Measurements from ENCODE around the gene PDCD7. TPM values are rescaled to one million over a fixed set of nuclear protein-coding genes. Genes with fewer than 3 reads are reported as not detected.
A peak's percentile ranks its signal among the peaks of the same experiment; 100 is the strongest.

PDCD7 gene
- total and polyA plus RNA-seq, 2 of the 13 experiments (the other 11 are each of a cell fraction or from before 2014, with no cell fraction given), result 10.1 to 14.7 TPM

GRCh38 chr15:65171428-65171827 lies 37.8 kb upstream of the PDCD7 start (continued):
- no peak for TF ChIP-seq LBX2 (CRISPR knock-in tag; IDR thresholded peaks at IDR 0.05; ENCODE audit: borderline replicate concordance)
- no peak for TF ChIP-seq ZNF530 (CRISPR knock-in tag; IDR thresholded peaks at IDR 0.05; ENCODE audit: low read depth)
- no peak for TF ChIP-seq ZNF839 (CRISPR knock-in tag; IDR thresholded peaks at IDR 0.05; ENCODE audit: borderline replicate concordance)
- 0 out of 2 replicates have a peak, but pooled peaks have one; percentile 46 for TF ChIP-seq RCOR2 (CRISPR knock-in tag; IDR thresholded peaks at IDR 0.05)
- TF ChIP-seq ETV5 (CRISPR knock-in tag; IDR thresholded peaks at IDR 0.05; ENCODE audit: borderline replicate concordance), result peak; percentile 21; the same call in 1 of the 2 replicates
- no peak for TF ChIP-seq TBP (CRISPR knock-in tag; IDR thresholded peaks at IDR 0.05)
- no peak for TF ChIP-seq KDM5B (CRISPR knock-in tag; IDR thresholded peaks at IDR 0.05; ENCODE audit: borderline replicate concordance)
- no peak for TF ChIP-seq HCFC1 (IDR thresholded peaks at IDR 0.05; ENCODE audit: low read depth, low read length)
- TF ChIP-seq ZNF577 (CRISPR knock-in tag; IDR thresholded peaks at IDR 0.05; ENCODE audit: borderline replicate concordance, low read depth), result no peak
- TF ChIP-seq IRF9 (CRISPR knock-in tag; IDR thresholded peaks at IDR 0.05; ENCODE audit: borderline replicate concordance), result no peak
- TF ChIP-seq PHF21A (CRISPR knock-in tag; IDR thresholded peaks at IDR 0.05), result no peak
- no peak for TF ChIP-seq TFE3 (CRISPR knock-in tag; IDR thresholded peaks at IDR 0.05)
- peak; percentile 24; the same call in 1 of the 3 replicates for TF ChIP-seq MXI1 (IDR thresholded peaks at IDR 0.05; ENCODE audit: borderline replicate concordance, low read depth, low read length)
- TF ChIP-seq ZNF235 (CRISPR knock-in tag; IDR thresholded peaks at IDR 0.05; ENCODE audit: borderline replicate concordance), result no peak
- TF ChIP-seq ELF3 (CRISPR knock-in tag; IDR thresholded peaks at IDR 0.05), result peak; percentile 55; the same call in 1 of the 2 replicates
- TF ChIP-seq YEATS4 (CRISPR knock-in tag; IDR thresholded peaks at IDR 0.05; ENCODE audit: borderline replicate concordance), result no peak
- TF ChIP-seq ZNF292 (CRISPR knock-in tag; IDR thresholded peaks at IDR 0.05; ENCODE audit: borderline replicate concordance, low read depth), result no peak
- TF ChIP-seq THAP11 (CRISPR knock-in tag; IDR thresholded peaks at IDR 0.05), result peak; percentile 40; the same call in 1 of the 2 replicates
- no peak for TF ChIP-seq HOXA7 (CRISPR knock-in tag; IDR thresholded peaks at IDR 0.05)
- TF ChIP-seq STAG1 (CRISPR knock-in tag; IDR thresholded peaks at IDR 0.05), result no peak
- no peak for TF ChIP-seq ELF4 (CRISPR knock-in tag; IDR thresholded peaks at IDR 0.05; ENCODE audit: borderline replicate concordance)
- TF ChIP-seq NFRKB (IDR thresholded peaks at IDR 0.05), result no peak
- TF ChIP-seq ZNF33B (CRISPR knock-in tag; IDR thresholded peaks at IDR 0.05), result no peak
- no peak for TF ChIP-seq KDM3A (CRISPR knock-in tag; IDR thresholded peaks at IDR 0.05; ENCODE audit: low read depth)
- TF ChIP-seq ZNF775 (CRISPR knock-in tag; IDR thresholded peaks at IDR 0.05; ENCODE audit: borderline replicate concordance), result no peak
- no peak for TF ChIP-seq MIER2 (CRISPR knock-in tag; IDR thresholded peaks at IDR 0.05)
- no peak for TF ChIP-seq HDAC6 (IDR thresholded peaks at IDR 0.05; ENCODE audit: low read depth, low read length)
- TF ChIP-seq ZBTB26 (CRISPR knock-in tag; IDR thresholded peaks at IDR 0.05; ENCODE audit: borderline replicate concordance), result no peak

All from HepG2 (cell line).